Right lobe of liver (tissue), 6 donors: ENCODE measurements around the gene WFDC1. TPM values are rescaled to one million over a fixed set of nuclear protein-coding genes. Genes with fewer than 3 reads are reported as not detected.

Source experiments
- ATAC-seq, 4 donors: fragments of 200-7000 bp; cut with Tn5 transposase; one replicate each; pipeline ENCODE4 v1.9.1; 2020; ENCODE audit warnings: mild to moderate bottlenecking in 4 of 4, moderate library complexity in 4 of 4
- DNase-seq, 3 donors: peaks; one replicate each; pipeline ENCODE4 v3.0.0-alpha.2; 2020
- H3K27ac ChIP-seq, 3 donors: fragments of 200-600 bp; one replicate each; pipeline ENCODE4 v1.8.0; 2022
- H3K27me3 ChIP-seq, 2 donors: fragments of 200-600 bp; one replicate each; pipeline ENCODE4 v1.8.0; 2022
- H3K36me3 ChIP-seq, 4 donors: fragments of 200-600 bp; sonication (generic) in 1 of 4; one replicate each; pipeline versions ENCODE4 v1.5.1 to v1.8.0; 2017 to 2022; ENCODE audit warnings: control low read depth in 1 of 4
- H3K4me1 ChIP-seq, 4 donors: fragments of 200-600 bp; sonication (generic) in 1 of 4; one replicate each; pipeline versions ENCODE4 v1.5.1 to v1.8.0; 2017 to 2022; ENCODE audit warnings: control low read depth in 1 of 4
- H3K4me3 ChIP-seq, 3 donors: fragments of 200-600 bp; one replicate each; pipeline ENCODE4 v1.8.0; 2022
- H3K9me3 ChIP-seq, 4 donors: fragments of 200-600 bp; sonication (generic) in 1 of 4; one replicate each; pipeline versions ENCODE4 v1.5.1 to v1.8.0; 2017 to 2022; ENCODE audit warnings: control low read depth in 1 of 4
- CTCF ChIP-seq, 4 donors: fragments of 200-600 bp in 3 of 4; fragments of 450-650 bp in 1 of 4; IDR thresholded peaks; one replicate each; pipeline versions ENCODE4 v1.5.1 to v1.8.0; 2016 to 2022; ENCODE audit warnings: antibody characterized with exemption in 4 of 4, mild to moderate bottlenecking in 2 of 4
- POLR2A ChIP-seq: fragments of 450-650 bp; IDR thresholded peaks from one replicate; pipeline ENCODE4 v1.6.1; 2017; ENCODE audit warnings: antibody characterized with exemption, mild to moderate bottlenecking
- WGBS: methylation state at CpG from one replicate; pipeline ENCODE4 v1.1.6; 2018; ENCODE audit warnings: low coverage, low lambda C conversion rate; ENCODE audit not compliant: insufficient coverage; ENCODE audit errors: missing lambda C conversion rate; 5-methylcytosine and 5-hydroxymethylcytosine counted together
- intact Hi-C, 2 donors: fragments of 100-400 bp; cut with DNase I; formaldehyde crosslinking; loops; one replicate each; pipeline versions ENCODE4 v1.11.2 to v1.14.1; 2022
- small RNA-seq, 2 experiments: library from RNA; depleted of rRNA; stranded (forward); fragments of <200 nt; gene quantifications; one replicate each; pipeline ENCODE3, GENCODE V24; 2016
- total RNA-seq, 6 experiments: library from RNA; depleted of rRNA in 2 of 6; stranded (reverse); fragments of >200 nt in 2 of 6; fragmentation: NEBNext Ultra II Directional in 3 of 6; extraction: Animal tissue kit (Norgen Biotek cat#: 25700) in 3 of 6; gene quantifications; one replicate each; pipeline versions ENCODE4 v1.1.0 to v1.2.4, GENCODE V29; 2016 to 2023
- donor health status: DM: no; HTN: yes; CAD: no.
- donor health status: DM: no; HTN: no; CAD: no.
- donor health status: DM: no; HTN: no; CAD: no.
- donor health status: DM: no; HTN: yes; CAD: no.
- donor health status: DM: no; HTN: yes; CAD: no.

Gene WFDC1
- total RNA-seq, 6 experiments from 2014 or later, result 0.64 to 5.0 (median 2.3) TPM

GRCh38 chr16:84378099-84378498 is 83.4 kb downstream of the WFDC1 start:
- intact Hi-C loops, result no loop called here
- DNase-seq, result no peak
- H3K27ac ChIP-seq, result no peak overlapping the region

GRCh38 chr16:84378567-84378966 is 83.9 kb downstream of the WFDC1 start:
- H3K4me1 ChIP-seq, result no peaks in the 10 kb centered on the region
- WGBS, result 73% methylated on average over 11 of the region's 13 CpGs
- H3K27me3 ChIP-seq, result no peaks in the 10 kb centered on the region
- DNase-seq, result no peak
- intact Hi-C loops, result no loop called here
- H3K36me3 ChIP-seq, result no peaks in the 10 kb centered on the region
- no peaks in the 10 kb centered on the region for H3K9me3 ChIP-seq
- H3K4me3 ChIP-seq, result no peak overlapping the region
- TF ChIP-seq CTCF (IDR thresholded peaks at IDR 0.05) (no peak), POLR2A (no peak)
- no peak overlapping the region for H3K27ac ChIP-seq
- no peak for ATAC-seq

More at GRCh38 chr16:84378099-84378498, 83.4 kb downstream of the WFDC1 start:
- H3K4me1 ChIP-seq, result no peaks in the 10 kb centered on the region
- H3K27me3 ChIP-seq, result no peaks in the 10 kb centered on the region
- WGBS, result 58% methylated on average over 5 of the region's 7 CpGs
- no peaks in the 10 kb centered on the region for H3K9me3 ChIP-seq
- TF ChIP-seq POLR2A (no peak), CTCF (IDR thresholded peaks at IDR 0.05) (no peak)
- no peak overlapping the region for H3K4me3 ChIP-seq
- ATAC-seq, result no peak
- H3K36me3 ChIP-seq, result no peaks in the 10 kb centered on the region

- Histone ChIP-seq H3K4me1 (no peaks in the 10 kb centered on the region), H3K9me3 (no peaks in the 10 kb centered on the region), H3K36me3 (no peaks in the 10 kb centered on the region), H3K27ac (no peak overlapping the region), H3K27me3 (no peaks in the 10 kb centered on the region), H3K4me3 (no peak overlapping the region)
- DNase-seq, result no peak
- 54% methylated on average over 8 of the region's 11 CpGs for WGBS
- no peak for ATAC-seq
- intact Hi-C loops, result no loop called here
- TF ChIP-seq CTCF (IDR thresholded peaks at IDR 0.05) (no peak), POLR2A (no peak)
Measured at GRCh38 chr16:84379008-84379708, 84.5 kb downstream of the WFDC1 start.

Small RNA genes within 50 kb of the gene (small RNA-seq; reads per million reads assigned to genes)
- gene RNA5SP433, result 0 reads per million in 2 experiments

Other genes with a start within 250 kb of the WFDC1 start
- gene MBTPS1, start 177.9 kb upstream of the WFDC1 start, total RNA-seq, result 10 to 100 TPM; 34.5 to 45.6 (median 40.1) TPM
- 1 to 10 TPM; 4.3 to 8.1 (median 6.2) TPM for gene HSDL1, start 149.7 kb upstream of the WFDC1 start, total RNA-seq
- gene DNAAF1, start 149.6 kb upstream of the WFDC1 start, total RNA-seq, result 1 to 10 TPM in 3 of 6 experiments, under 1 TPM in 1, not detected in 2; 0.37 to 5.6 (median 2.1) TPM
- gene TAF1C, start 107.8 kb upstream of the WFDC1 start, total RNA-seq, result 10 to 100 TPM; 11.0 to 28.3 (median 19.3) TPM
- gene ADAD2, start 103.7 kb upstream of the WFDC1 start, total RNA-seq, result 1 to 10 TPM in 1 of 6 experiments, under 1 TPM in 1, not detected in 4; 0.87 to 1.0 TPM
- gene KCNG4, start 54.9 kb upstream of the WFDC1 start, total RNA-seq, result not detected
- under 1 TPM in 4 of 6 experiments, not detected in 2; 0.18 to 0.51 (median 0.32) TPM for gene ATP2C2, start 73.7 kb downstream of the WFDC1 start, total RNA-seq
- gene MEAK7, start 209.8 kb downstream of the WFDC1 start, total RNA-seq, result 1 to 10 TPM; 2.9 to 5.2 (median 3.4) TPM